Panc1 (cell line): Measurements from ENCODE around the gene ZNF281.

Source experiments
- CTCF ChIP-seq: fragments of 450-650 bp; IDR thresholded peaks from 2 replicates; pipeline ENCODE4 v1.5.1; 2017; ENCODE audit warnings: mild to moderate bottlenecking
- POLR2AphosphoS5 ChIP-seq: IDR thresholded peaks from 2 replicates; pipeline ENCODE4 v1.6.1; 2012; ENCODE audit warnings: mild to moderate bottlenecking, low read depth, low read length, moderate library complexity
- REST ChIP-seq, 2 experiments: IDR thresholded peaks; 2 replicates each; pipeline ENCODE4 v1.6.1; 2011 to 2012; ENCODE audit warnings: low read depth in 2 of 2, control low read depth in 1 of 2, low read length in 1 of 2, mild to moderate bottlenecking in 1 of 2, moderate library complexity in 1 of 2; ENCODE audit not compliant: insufficient read depth in 1 of 2
- TCF7L2 ChIP-seq: IDR thresholded peaks from 2 replicates; pipeline ENCODE4 v1.6.1; 2011; ENCODE audit warnings: mild to moderate bottlenecking, low read depth, low read length, inconsistent platforms

- TF ChIP-seq CTCF, result no peak
- TF ChIP-seq POLR2AphosphoS5, result peak; percentile 51; the same call in 1 of the 2 replicates
- TF ChIP-seq REST (IDR thresholded peaks at IDR 0.05; ENCODE audit: insufficient read depth in 1 of 2, low read depth in 2 of 2, low read length in 1 of 2), result no peak
- no peak for TF ChIP-seq TCF7L2
Measured at GRCh38 chr1:200415789-200416593, 6.2 kb upstream of the ZNF281 start.
